GM12878 (cell line): ENCODE results near the gene CDC14A. TPM values are rescaled to one million over a fixed set of nuclear protein-coding genes. Genes with fewer than 3 reads are reported as not detected.

Source experiments
- ATAC-seq: fragments of 200-7000 bp; cut with Tn5 transposase; 3 replicates; pipeline ENCODE4 v1.9.1; 2020; ENCODE audit warnings: mild to moderate bottlenecking, moderate library complexity
- BruUV-seq: library from RNA; stranded (reverse); fragments of 400-500 nt; replicated peaks from 2 replicates; lab custom pipeline; 2021; lab: Mats Ljungman, UMichigan
- CTCF ChIA-PET: fragments of 300-600 bp; sonication (Branson Sonifier 250); formaldehyde crosslinking; extraction: SDS; loops from one replicate; lab custom pipeline; 2021; ENCODE audit warnings: inconsistent platforms; lab: Yijun Ruan, JAX
- POLR2A ChIA-PET: fragments of 350-600 bp; formaldehyde crosslinking; extraction: SDS; loops from one replicate; lab custom pipeline; 2021; ENCODE audit warnings: inconsistent platforms; lab: Charles Lee
- RAD21 ChIA-PET: fragments of 300-600 bp; sonication (Branson Sonifier 250); formaldehyde crosslinking; loops from one replicate; lab custom pipeline; 2023; ENCODE audit warnings: antibody characterized with exemption; ENCODE audit not compliant: unreplicated experiment; lab: Charles Lee
- SMC1A ChIA-PET: fragments of 300-600 bp; sonication (Branson Sonifier 250); formaldehyde crosslinking; loops from one replicate; lab custom pipeline; 2023; ENCODE audit not compliant: unreplicated experiment, uncharacterized antibody; lab: Charles Lee
- DNase-seq: peaks from one replicate; pipeline ENCODE4 v3.0.0-alpha.2; 2011; ENCODE audit warnings: low read depth, low spot score
- FAIRE-seq: peaks from 3 replicates; lab custom pipeline; 2011; peaks lifted over from hg19 to GRCh38; lab: Jason Lieb, UNC
- H2AFZ ChIP-seq: 2 replicates; pipeline ENCODE4 v1.6.0; 2011; ENCODE audit warnings: low read depth, low read length, control low read depth; ENCODE audit not compliant: control insufficient read depth
- H3K27ac ChIP-seq: 2 replicates; pipeline ENCODE4 v1.5.1; 2011; ENCODE audit warnings: control low read depth; ENCODE audit not compliant: control insufficient read depth, insufficient read depth
- H3K27me3 ChIP-seq, 2 experiments: replicated peaks in 1 of 2; 2 replicates each; pipeline versions ENCODE4 v1.6.0 to v1.6.1; 2011; ENCODE audit warnings: low read length in 1 of 2; ENCODE audit not compliant: control insufficient read depth in 2 of 2, insufficient read depth in 2 of 2
- H3K36me3 ChIP-seq, 2 experiments: 2 replicates each; pipeline ENCODE4 v1.5.1; 2011; ENCODE audit warnings: low read length in 1 of 2; ENCODE audit not compliant: control insufficient read depth in 2 of 2, insufficient read depth in 2 of 2
- H3K4me1 ChIP-seq: 2 replicates; pipeline ENCODE4 v1.6.1; 2011; ENCODE audit warnings: mild to moderate bottlenecking, low read length, moderate library complexity, mixed read lengths; ENCODE audit not compliant: control insufficient read depth, insufficient read depth
- H3K4me2 ChIP-seq: 2 replicates; pipeline ENCODE4 v1.6.0; 2011; ENCODE audit warnings: control low read depth; ENCODE audit not compliant: control insufficient read depth, insufficient read depth
- H3K4me3 ChIP-seq: fragments of 200-600 bp; sonication (generic); 2 replicates; pipeline ENCODE4 v1.5.1; 2016
- H3K79me2 ChIP-seq: 2 replicates; pipeline ENCODE4 v1.6.0; 2011; ENCODE audit warnings: low read length; ENCODE audit not compliant: control insufficient read depth, insufficient read depth
- H3K9ac ChIP-seq: 2 replicates; pipeline ENCODE4 v1.8.0; 2011; ENCODE audit warnings: low read length, control low read depth, mixed read lengths; ENCODE audit not compliant: control insufficient read depth, insufficient read depth
- H3K9me3 ChIP-seq: replicated peaks from 3 replicates; pipeline ENCODE4 v1.5.1; 2011; ENCODE audit warnings: mild to moderate bottlenecking, low read length; ENCODE audit not compliant: control insufficient read depth, insufficient read depth
- H4K20me1 ChIP-seq: 2 replicates; pipeline ENCODE4 v1.6.0; 2011; ENCODE audit not compliant: control insufficient read depth, insufficient read depth
- CHD4 ChIP-seq: fragments of 200-600 bp; sonication (generic); IDR thresholded peaks from 2 replicates; pipeline ENCODE4 v1.6.1; 2016; ENCODE audit warnings: mild to moderate bottlenecking
- EP300 ChIP-seq, 2 experiments: fragments of 150-350 bp in 1 of 2; IDR thresholded peaks; 2 replicates each; pipeline ENCODE4 v1.6.1; 2011 to 2012; ENCODE audit warnings: low read depth in 2 of 2, low read length in 2 of 2, borderline replicate concordance in 1 of 2, improper control_type of control experiment in 1 of 2, inconsistent platforms in 1 of 2; ENCODE audit not compliant: control insufficient read depth in 1 of 2
- FOS ChIP-seq: IDR thresholded peaks from 3 replicates; pipeline ENCODE4 v1.6.1; 2011; ENCODE audit warnings: borderline replicate concordance; ENCODE audit not compliant: insufficient read length; ENCODE audit errors: extremely low read depth
- FOXK2 ChIP-seq: fragments of 450-650 bp; IDR thresholded peaks from 2 replicates; pipeline ENCODE4 v1.6.1; 2017; ENCODE audit warnings: mild to moderate bottlenecking, moderate library complexity
- KAT2A ChIP-seq: conservative IDR thresholded peaks from 2 replicates; pipeline ENCODE4 v1.6.1; 2011; ENCODE audit warnings: low read depth, low read length; ENCODE audit not compliant: control insufficient read depth
- NFYB ChIP-seq: IDR thresholded peaks from 2 replicates; pipeline ENCODE4 v1.6.1; 2011; ENCODE audit warnings: low read depth, mild to moderate bottlenecking, low read length, improper control_type of control experiment, moderate library complexity; ENCODE audit not compliant: insufficient read depth
- RFX5 ChIP-seq: IDR thresholded peaks from 2 replicates; pipeline ENCODE4 v1.6.1; 2011; ENCODE audit warnings: low read depth, low read length, improper control_type of control experiment
- SMAD1 ChIP-seq: fragments of 450-650 bp; IDR thresholded peaks from 2 replicates; pipeline ENCODE4 v1.6.1; 2018; ENCODE audit warnings: mild to moderate bottlenecking, low read depth; ENCODE audit not compliant: partially characterized antibody
- TARDBP ChIP-seq: IDR thresholded peaks from 2 replicates; pipeline ENCODE4 v1.6.1; 2016; ENCODE audit warnings: borderline replicate concordance
- TCF12 ChIP-seq: IDR thresholded peaks from 2 replicates; pipeline ENCODE4 v1.6.1; 2011; ENCODE audit warnings: low read depth, mild to moderate bottlenecking, low read length
- ZNF24 ChIP-seq: fragments of 450-650 bp; IDR thresholded peaks from 2 replicates; pipeline ENCODE4 v1.6.1; 2017; ENCODE audit warnings: antibody characterized with exemption, mild to moderate bottlenecking
- WGBS: methylation state at CpG from one replicate; pipeline ENCODE4 v1.1.6; 2016; ENCODE audit warnings: low lambda C conversion rate; ENCODE audit not compliant: insufficient replicate concordance, insufficient coverage; ENCODE audit errors: missing lambda C conversion rate; 5-methylcytosine and 5-hydroxymethylcytosine counted together
- in situ Hi-C: fragments of 300-500 bp; cut with MboI; formaldehyde crosslinking; loops from 9 replicates; pipeline ENCODE4 v1.14.3; 2018; ENCODE audit warnings: mixed read lengths
- intact Hi-C: fragments of 100-400 bp; cut with micrococcal nuclease; formaldehyde crosslinking; loops from one replicate; pipeline ENCODE4 v1.14.2; 2022; ENCODE audit not compliant: unreplicated experiment
- polyA plus RNA-seq, 11 experiments: library from polyadenylated mRNA; depleted of rRNA in 4 of 11; unstranded in 6 of 11; stranded (reverse) in 5 of 11; fragments of >200 nt; fragmentation: Nextera tagmentation in 4 of 11; fragmentation: Illumina TruSeq in 1 of 11; extraction: Ambion mirVana in 4 of 11; extraction: Trizol in 1 of 11; gene quantifications; 1 replicate in 1 of 11; 2 replicates in 10 of 11; pipeline versions ENCODE4 v1.2.1 to v1.2.3, GENCODE V29; 2011 to 2016; ENCODE audit warnings: inconsistent platforms in 2 of 11, missing spikeins in 2 of 11, low read depth in 1 of 11
- total RNA-seq, 4 experiments: library from RNA; depleted of rRNA in 3 of 4; stranded (reverse); fragments of >200 nt in 3 of 4; fragmentation: Illumina TruSeq in 1 of 4; extraction: Trizol in 1 of 4; gene quantifications; 2 replicates each; pipeline versions ENCODE4 v1.2.1 to v1.2.3, GENCODE V29; 2013 to 2021
- TF ChIP-seq, protein P1 (sequence below): fragments of 450-650 bp; IDR thresholded peaks from 2 replicates; pipeline ENCODE4 v1.6.1; 2018; ENCODE audit warnings: mild to moderate bottlenecking, low read depth, moderate library complexity; ENCODE audit not compliant: partially characterized antibody

Gene CDC14A
- total and polyA plus RNA-seq, 10 of the 15 experiments (the other 5 are each of a cell fraction or from before 2014, with no cell fraction given): 1.5 to 7.1 (median 5.5) TPM

DNA sequence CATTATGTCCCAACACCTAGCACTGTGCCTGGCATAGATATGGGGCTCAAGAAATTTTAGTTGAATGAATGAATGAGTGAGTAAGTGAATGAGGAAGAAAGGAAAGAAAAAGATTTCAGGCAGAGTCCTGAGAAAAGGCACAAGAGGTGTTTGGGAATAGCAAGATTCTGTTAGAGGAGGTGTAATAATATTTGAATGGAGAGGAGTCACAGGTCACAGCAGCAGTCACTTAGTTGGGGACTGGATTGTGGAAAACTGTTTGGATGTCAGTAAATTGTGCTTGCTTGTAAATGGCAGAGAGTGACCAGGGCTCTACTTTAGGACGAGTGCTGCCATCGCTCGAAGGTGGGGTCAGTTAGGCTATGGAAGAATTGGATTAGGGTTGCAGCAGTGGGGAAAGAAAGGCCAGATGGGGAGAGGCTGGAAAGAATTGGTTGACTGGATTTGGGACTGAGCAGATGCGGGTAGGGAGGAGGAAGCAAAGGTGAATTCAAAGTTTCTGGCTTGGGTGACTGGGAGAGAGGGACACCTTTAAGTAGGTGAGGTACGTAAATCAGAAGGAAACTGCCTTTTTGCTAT is 9.3 kb downstream of the CDC14A start:
- no peak overlapping the region for H3K4me3 ChIP-seq
- no peak for DNase-seq
- BruUV-seq: no TSS peak
- H3K9ac ChIP-seq: no peak overlapping the region
- no peak for TF ChIP-seq FOXK2
- peak; percentile 20; the same call in 1 of the 2 replicates for TF ChIP-seq ZNF24
- TF ChIP-seq, all 136 proteins: peak for 1
- Histone ChIP-seq H3K27me3 (no peaks in the 10 kb centered on the region), H4K20me1 (no peaks in the 10 kb centered on the region), H2AFZ (no peak overlapping the region), H3K79me2 (no peaks in the 10 kb centered on the region; the same call in 1 of the 2 replicates), H3K4me2 (peak overlapping the region; percentile 13; the same call in 1 of the 2 replicates), H3K36me3 (peaks cover 0 to 5% of the 10 kb centered on the region in 2 experiments; a peak in 1 of 4 replicates), H3K27ac (no peak overlapping the region), H3K4me1 (no peaks in the 10 kb centered on the region; the same call in 1 of the 2 replicates), H3K9me3 (no peaks in the 10 kb centered on the region; the same call in 2 of the 3 replicates)
- no peak for FAIRE-seq
- ChIA-PET RAD21 (interaction anchor here (0.7 kb wide), 2 partner anchors 21 to 229 kb away, joined by 3 read pairs; partner anchors contain the start of genes SASS6 and TRMT13), SMC1A (interaction anchor here (1.0 kb wide), 1 partner anchor 97 kb away, joined by 5 read pairs; no protein-coding TSS in a partner anchor), CTCF (no interaction called here), POLR2A (interaction anchor here (0.6 kb wide), 1 partner anchor 198 kb away, joined by 3 read pairs; no protein-coding TSS in a partner anchor)
- in situ Hi-C loops: no loop called here
- intact Hi-C loops: no loop called here
- 99% methylated on average over 5 of the region's 5 CpGs for WGBS
- ATAC-seq: no peak

DNA sequence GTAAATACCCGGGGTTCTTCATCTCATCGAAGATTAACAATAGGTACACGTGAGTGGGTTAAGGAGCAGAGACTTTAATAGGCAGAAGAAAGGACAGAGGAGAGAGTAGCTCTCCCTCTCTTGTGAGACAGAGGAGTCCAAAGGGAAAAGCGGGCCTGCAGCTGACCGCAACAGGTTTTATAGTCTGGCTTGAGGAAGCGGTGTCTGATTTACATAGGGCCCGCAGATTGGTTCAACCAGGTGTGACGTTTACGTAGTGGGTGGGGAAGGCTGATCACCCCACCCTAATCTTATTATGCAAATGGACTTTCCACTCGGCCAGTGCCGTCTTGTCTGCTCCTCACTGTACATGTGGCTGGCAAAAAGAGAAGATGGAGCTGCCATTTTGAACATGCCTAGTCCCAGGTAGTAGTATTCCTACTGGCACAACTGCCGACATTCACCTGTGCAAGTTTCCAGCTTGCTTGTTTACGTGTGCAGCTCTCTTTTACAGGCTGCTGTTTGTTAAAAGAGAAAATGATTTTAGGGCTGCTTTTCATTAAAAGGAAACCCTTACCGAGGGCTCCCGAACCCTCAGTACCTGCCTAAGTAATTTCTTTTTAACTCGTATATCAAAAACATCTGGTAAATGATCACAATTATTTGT is 10.6 kb downstream of the CDC14A start:
- intact Hi-C loops: no loop called here
- Histone ChIP-seq H3K79me2 (no peaks in the 10 kb centered on the region; the same call in 1 of the 2 replicates), H3K4me3 (no peak overlapping the region), H3K9me3 (no peaks in the 10 kb centered on the region; the same call in 2 of the 3 replicates), H3K4me1 (no peaks in the 10 kb centered on the region; the same call in 1 of the 2 replicates), H3K27ac (no peak overlapping the region), H3K4me2 (no peak overlapping the region), H3K27me3 (no peaks in the 10 kb centered on the region), H2AFZ (no peak overlapping the region), H3K9ac (no peak overlapping the region), H3K36me3 (peaks cover 0 to 5% of the 10 kb centered on the region in 2 experiments; a peak in 1 of 4 replicates), H4K20me1 (no peaks in the 10 kb centered on the region)
- in situ Hi-C loops: no loop called here
- no TSS peak for BruUV-seq
- ChIA-PET RAD21 (interaction anchor here (0.8 to 1.2 kb wide), 2 partner anchors 24 to 34 kb away, joined by 3 read pairs; no protein-coding TSS in a partner anchor), POLR2A (interaction anchor here (0.5 to 1.0 kb wide), 2 partner anchors 10 to 57 kb away, joined by 4 read pairs; no protein-coding TSS in a partner anchor), SMC1A (interaction anchor here (1.8 kb wide), 1 partner anchor 9 kb away, joined by 10 read pairs; the partner anchor contains the start of gene CDC14A), CTCF (interaction anchor here (0.9 to 1.0 kb wide), 2 partner anchors 93 to 96 kb away, joined by 3 read pairs; no protein-coding TSS in a partner anchor)
- no peak for ATAC-seq
- DNase-seq: no peak
- no peak for FAIRE-seq
- 95% methylated on average over 16 of the region's 16 CpGs for WGBS
- TF ChIP-seq TCF12 (no peak), CHD4 (no peak), SMAD1 (no peak), EP300 (IDR thresholded peaks at IDR 0.05; ENCODE audit: borderline replicate concordance in 1 of 2, control insufficient read depth in 1 of 2, low read depth in 2 of 2, low read length in 2 of 2) (no peak), RFX5 (no peak), TARDBP (no peak), KAT2A (no peak), NFYB (no peak), FOS (no peak)
- TF ChIP-seq, protein P1, sequence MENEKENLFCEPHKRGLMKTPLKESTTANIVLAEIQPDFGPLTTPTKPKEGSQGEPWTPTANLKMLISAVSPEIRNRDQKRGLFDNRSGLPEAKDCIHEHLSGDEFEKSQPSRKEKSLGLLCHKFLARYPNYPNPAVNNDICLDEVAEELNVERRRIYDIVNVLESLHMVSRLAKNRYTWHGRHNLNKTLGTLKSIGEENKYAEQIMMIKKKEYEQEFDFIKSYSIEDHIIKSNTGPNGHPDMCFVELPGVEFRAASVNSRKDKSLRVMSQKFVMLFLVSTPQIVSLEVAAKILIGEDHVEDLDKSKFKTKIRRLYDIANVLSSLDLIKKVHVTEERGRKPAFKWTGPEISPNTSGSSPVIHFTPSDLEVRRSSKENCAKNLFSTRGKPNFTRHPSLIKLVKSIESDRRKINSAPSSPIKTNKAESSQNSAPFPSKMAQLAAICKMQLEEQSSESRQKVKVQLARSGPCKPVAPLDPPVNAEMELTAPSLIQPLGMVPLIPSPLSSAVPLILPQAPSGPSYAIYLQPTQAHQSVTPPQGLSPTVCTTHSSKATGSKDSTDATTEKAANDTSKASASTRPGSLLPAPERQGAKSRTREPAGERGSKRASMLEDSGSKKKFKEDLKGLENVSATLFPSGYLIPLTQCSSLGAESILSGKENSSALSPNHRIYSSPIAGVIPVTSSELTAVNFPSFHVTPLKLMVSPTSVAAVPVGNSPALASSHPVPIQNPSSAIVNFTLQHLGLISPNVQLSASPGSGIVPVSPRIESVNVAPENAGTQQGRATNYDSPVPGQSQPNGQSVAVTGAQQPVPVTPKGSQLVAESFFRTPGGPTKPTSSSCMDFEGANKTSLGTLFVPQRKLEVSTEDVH: no peak
